H9 (cell line): ENCODE measurements around the gene NUMBL. TPM values are rescaled to one million over a fixed set of nuclear protein-coding genes. Genes with fewer than 3 reads are reported as not detected.

Experiments used
- DNase-seq: peaks from one replicate; pipeline ENCODE4 v3.0.0-alpha.2; 2017
- H2AFZ ChIP-seq: one replicate; pipeline ENCODE4 v1.6.1; 2013; ENCODE audit warnings: mild to moderate bottlenecking, low read length, control low read depth, moderate library complexity
- H2AK5ac ChIP-seq: 2 replicates; pipeline ENCODE4 v1.6.1; 2013; ENCODE audit warnings: low read length, control low read depth, mixed read lengths; ENCODE audit not compliant: insufficient read length
- H2BK120ac ChIP-seq: one replicate; pipeline ENCODE4 v1.6.1; 2013; ENCODE audit warnings: low read depth, mild to moderate bottlenecking, low read length, control low read depth, inconsistent platforms; ENCODE audit not compliant: poor library complexity, severe bottlenecking
- H2BK12ac ChIP-seq: 2 replicates; pipeline ENCODE4 v1.6.1; 2013; ENCODE audit warnings: low read length, control low read depth, mixed read lengths, low read depth; ENCODE audit not compliant: insufficient read length
- H2BK15ac ChIP-seq: 2 replicates; pipeline ENCODE4 v1.6.1; 2013; ENCODE audit warnings: low read depth, low read length, control low read depth
- H2BK20ac ChIP-seq: one replicate; pipeline ENCODE4 v1.6.1; 2013; ENCODE audit warnings: low read depth, mild to moderate bottlenecking, low read length, control low read depth, inconsistent platforms; ENCODE audit not compliant: poor library complexity, severe bottlenecking
- H2BK5ac ChIP-seq: 2 replicates; pipeline ENCODE4 v1.6.1; 2013; ENCODE audit warnings: low read length, control low read depth, mixed read lengths; ENCODE audit not compliant: insufficient read length
- H3K14ac ChIP-seq: 2 replicates; pipeline ENCODE4 v1.6.1; 2013; ENCODE audit warnings: low read length, control low read depth; ENCODE audit not compliant: insufficient read depth
- H3K18ac ChIP-seq: 2 replicates; pipeline ENCODE4 v1.6.1; 2013; ENCODE audit warnings: low read depth, mild to moderate bottlenecking, mixed read lengths, low read length, control low read depth; ENCODE audit not compliant: insufficient read length
- H3K23ac ChIP-seq: 2 replicates; pipeline ENCODE4 v1.6.1; 2013; ENCODE audit warnings: low read length, control low read depth, mixed read lengths, low read depth; ENCODE audit not compliant: insufficient read length
- H3K23me2 ChIP-seq: 2 replicates; pipeline ENCODE4 v1.6.1; 2013; ENCODE audit warnings: low read depth, mild to moderate bottlenecking, mixed read lengths, low read length, control low read depth; ENCODE audit not compliant: insufficient read length, poor library complexity, severe bottlenecking
- H3K27ac ChIP-seq: 2 replicates; pipeline ENCODE4 v1.5.1; 2013; ENCODE audit warnings: low read length, control low read depth, mixed read lengths, low read depth; ENCODE audit not compliant: insufficient read length
- H3K27me3 ChIP-seq: 2 replicates; pipeline ENCODE4 v1.6.1; 2013; ENCODE audit warnings: low read length, control low read depth, inconsistent platforms; ENCODE audit not compliant: insufficient read depth
- H3K4ac ChIP-seq: 2 replicates; pipeline ENCODE4 v1.6.1; 2013; ENCODE audit warnings: low read depth, mild to moderate bottlenecking, control low read depth, inconsistent platforms, low read length, moderate library complexity
- H3K4me1 ChIP-seq: 2 replicates; pipeline ENCODE4 v1.6.1; 2013; ENCODE audit warnings: low read length, control low read depth, inconsistent platforms; ENCODE audit not compliant: insufficient read depth
- H3K4me2 ChIP-seq: 2 replicates; pipeline ENCODE4 v1.6.1; 2013; ENCODE audit warnings: low read length, control low read depth, mixed read lengths; ENCODE audit not compliant: insufficient read length, insufficient read depth
- H3K56ac ChIP-seq: 2 replicates; pipeline ENCODE4 v1.6.1; 2013; ENCODE audit warnings: low read depth, mild to moderate bottlenecking, mixed read lengths, low read length, control low read depth; ENCODE audit not compliant: insufficient read length
- H3K79me1 ChIP-seq: 2 replicates; pipeline ENCODE4 v1.6.1; 2013; ENCODE audit warnings: low read depth, mild to moderate bottlenecking, moderate library complexity, low read length, control low read depth, inconsistent platforms; ENCODE audit not compliant: insufficient read depth, poor library complexity, severe bottlenecking
- H3K79me2 ChIP-seq: 2 replicates; pipeline ENCODE4 v1.6.1; 2013; ENCODE audit warnings: low read length, control low read depth, inconsistent platforms; ENCODE audit not compliant: insufficient read depth
- H3K9ac ChIP-seq: 2 replicates; pipeline ENCODE4 v1.6.1; 2013; ENCODE audit warnings: low read length, control low read depth, mixed read lengths; ENCODE audit not compliant: insufficient read length; ENCODE audit errors: extremely low read depth
- H3K9me3 ChIP-seq: one replicate; pipeline ENCODE4 v1.6.1; 2013; ENCODE audit warnings: low read depth, low read length, inconsistent platforms; ENCODE audit not compliant: control insufficient read depth
- H3T11ph ChIP-seq: one replicate; pipeline ENCODE4 v1.6.1; 2013; ENCODE audit warnings: mild to moderate bottlenecking, low read length, control low read depth, inconsistent platforms
- H4K20me1 ChIP-seq: one replicate; pipeline ENCODE4 v1.6.1; 2013; ENCODE audit not compliant: control insufficient read depth, insufficient read length, insufficient read depth
- H4K5ac ChIP-seq: 2 replicates; pipeline ENCODE4 v1.6.1; 2013; ENCODE audit warnings: low read depth, mild to moderate bottlenecking, mixed read lengths, low read length, control low read depth; ENCODE audit not compliant: insufficient read length
- H4K8ac ChIP-seq: replicated peaks from 2 replicates; pipeline ENCODE4 v1.6.1; 2013; ENCODE audit warnings: low read length, control low read depth, mixed read lengths, low read depth; ENCODE audit not compliant: insufficient read length
- H4K91ac ChIP-seq: 2 replicates; pipeline ENCODE4 v1.6.1; 2013; ENCODE audit warnings: low read depth, mild to moderate bottlenecking, moderate library complexity, mixed read lengths, low read length, control low read depth; ENCODE audit not compliant: insufficient read length
- H3K27ac Mint-ChIP-seq, 3 experiments: 2 replicates in 2 of 3; 3 replicates in 1 of 3; pipeline ENCODE4 v1.8.0; 2020 to 2021; ENCODE audit warnings: mixed read lengths in 3 of 3, mild to moderate bottlenecking in 1 of 3, moderate library complexity in 1 of 3
- H3K27me3 Mint-ChIP-seq: 2 replicates; pipeline ENCODE4 v1.8.0; 2021; ENCODE audit warnings: low read depth, mild to moderate bottlenecking, moderate library complexity, mixed read lengths
- H3K36me3 Mint-ChIP-seq, 3 experiments: 2 replicates in 2 of 3; 3 replicates in 1 of 3; pipeline ENCODE4 v1.8.0; 2020 to 2021; ENCODE audit warnings: low read depth in 3 of 3, mixed read lengths in 3 of 3; ENCODE audit not compliant: insufficient read depth in 1 of 3
- H3K4me1 Mint-ChIP-seq, 2 experiments: 2 replicates each; pipeline ENCODE4 v1.8.0; 2020; ENCODE audit warnings: mixed read lengths in 2 of 2
- H3K4me3 Mint-ChIP-seq, 2 experiments: 2 replicates in 1 of 2; 3 replicates in 1 of 2; pipeline ENCODE4 v1.8.0; 2020 to 2021; ENCODE audit warnings: mild to moderate bottlenecking in 2 of 2, mixed read lengths in 2 of 2, moderate library complexity in 1 of 2
- H3K9me3 Mint-ChIP-seq, 2 experiments: 2 replicates in 1 of 2; 3 replicates in 1 of 2; pipeline ENCODE4 v1.8.0; 2020; ENCODE audit warnings: mild to moderate bottlenecking in 2 of 2, mixed read lengths in 2 of 2, moderate library complexity in 1 of 2
- WGBS: extraction: QIAGEN DNeasy Blood & Tissue Kit; methylation state at CpG from one replicate; pipeline ENCODE4 v1.1.7; 2013; ENCODE audit warnings: missing lambda C conversion rate, low lambda C conversion rate, mixed read lengths; ENCODE audit not compliant: insufficient read length; ENCODE audit errors: extremely low coverage; 5-methylcytosine and 5-hydroxymethylcytosine counted together
- total RNA-seq: library from RNA; stranded (reverse); gene quantifications from 2 replicates; pipeline ENCODE4 v1.2.1, GENCODE V29; 2021
- TF ChIP-seq, protein P1 (sequence below): fragments of 200-600 bp; sonication (generic); conservative IDR thresholded peaks from 3 replicates; pipeline ENCODE4 v1.8.0; 2021; ENCODE audit warnings: antibody characterized with exemption, mild to moderate bottlenecking

The NUMBL gene
- total RNA-seq, 1 experiment from 2014 or later = 34.5 TPM

DNA sequence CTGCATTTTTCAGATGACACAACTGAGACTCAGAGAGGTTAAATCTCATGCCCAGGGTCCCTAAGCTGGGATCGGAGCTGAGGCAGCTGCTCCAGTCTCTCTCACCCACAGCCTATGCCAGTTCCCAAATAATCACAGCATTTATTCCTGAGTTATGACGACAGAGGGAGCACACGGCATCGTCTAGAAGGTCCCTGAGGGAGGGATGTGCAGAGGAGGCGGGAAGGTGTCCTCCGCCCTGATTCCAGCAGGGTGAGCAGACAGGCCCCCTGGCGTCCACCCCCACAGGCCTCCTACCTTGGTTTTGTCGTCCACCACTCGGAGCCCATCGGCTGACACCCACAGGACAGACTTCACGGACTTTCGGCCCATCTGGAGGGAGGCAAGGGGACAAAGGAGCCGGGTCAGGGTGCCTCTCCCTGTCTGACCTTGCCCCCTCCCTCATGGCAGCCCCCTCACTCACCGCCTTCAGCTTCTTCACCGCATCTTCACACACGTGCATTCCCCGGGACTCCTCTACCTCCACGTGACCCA is 8.0 kb downstream of the NUMBL start:
- Mint-ChIP-seq H3K4me3 (peak overlapping the region in 1 of 2 experiments; percentile 52; a peak in 1 of 5 replicates), H3K27me3 (no peaks in the 10 kb centered on the region; the same call in 1 of the 2 replicates), H3K36me3 (peaks cover 31 to 71% (median 67%) of the 10 kb centered on the region in 3 experiments), H3K9me3 (no peaks in the 10 kb centered on the region), H3K27ac (peak overlapping the region in 2 of 3 experiments; percentile 31 to 39; a peak in 3 of 7 replicates), H3K4me1 (no peaks in the 10 kb centered on the region)
- Histone ChIP-seq H3K79me1 (no peaks in the 10 kb centered on the region), H3K4ac (no peak overlapping the region), H3K14ac (no peak overlapping the region), H2BK120ac (no peak overlapping the region), H3K23me2 (no peaks in the 10 kb centered on the region), H3K27me3 (no peaks in the 10 kb centered on the region), H3K79me2 (no peaks in the 10 kb centered on the region), H4K20me1 (peaks cover 3% of the 10 kb centered on the region), H2AK5ac (no peak overlapping the region), H2BK15ac (no peak overlapping the region), H3K9me3 (no peaks in the 10 kb centered on the region), H3K4me1 (no peaks in the 10 kb centered on the region), H3K9ac (no peak overlapping the region), H2BK12ac (no peak overlapping the region), H2BK20ac (no peak overlapping the region), H3K27ac (no peak overlapping the region), H3T11ph (no peak overlapping the region), H2AFZ (no peak overlapping the region), H4K8ac (no peak overlapping the region), H3K56ac (no peak overlapping the region), H4K91ac (no peak overlapping the region), H4K5ac (no peak overlapping the region), H3K23ac (no peak overlapping the region), H3K4me2 (no peak overlapping the region), H2BK5ac (peak overlapping the region; percentile 21), H3K18ac (no peak overlapping the region)
- TF ChIP-seq, protein P1, sequence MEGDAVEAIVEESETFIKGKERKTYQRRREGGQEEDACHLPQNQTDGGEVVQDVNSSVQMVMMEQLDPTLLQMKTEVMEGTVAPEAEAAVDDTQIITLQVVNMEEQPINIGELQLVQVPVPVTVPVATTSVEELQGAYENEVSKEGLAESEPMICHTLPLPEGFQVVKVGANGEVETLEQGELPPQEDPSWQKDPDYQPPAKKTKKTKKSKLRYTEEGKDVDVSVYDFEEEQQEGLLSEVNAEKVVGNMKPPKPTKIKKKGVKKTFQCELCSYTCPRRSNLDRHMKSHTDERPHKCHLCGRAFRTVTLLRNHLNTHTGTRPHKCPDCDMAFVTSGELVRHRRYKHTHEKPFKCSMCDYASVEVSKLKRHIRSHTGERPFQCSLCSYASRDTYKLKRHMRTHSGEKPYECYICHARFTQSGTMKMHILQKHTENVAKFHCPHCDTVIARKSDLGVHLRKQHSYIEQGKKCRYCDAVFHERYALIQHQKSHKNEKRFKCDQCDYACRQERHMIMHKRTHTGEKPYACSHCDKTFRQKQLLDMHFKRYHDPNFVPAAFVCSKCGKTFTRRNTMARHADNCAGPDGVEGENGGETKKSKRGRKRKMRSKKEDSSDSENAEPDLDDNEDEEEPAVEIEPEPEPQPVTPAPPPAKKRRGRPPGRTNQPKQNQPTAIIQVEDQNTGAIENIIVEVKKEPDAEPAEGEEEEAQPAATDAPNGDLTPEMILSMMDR = no peak
- DNase-seq = no peak
- WGBS = no CpG with 5 or more reads among the region's 18 CpGs
